Thoracic aorta (tissue), 2 donors: ENCODE measurements around the gene SMIM44. TPM values are rescaled to one million over a fixed set of nuclear protein-coding genes. Genes with fewer than 3 reads are reported as not detected.
A peak's percentile ranks its signal among the peaks of the same experiment; 100 is the strongest.
"Not testable (repeated sequence)": the region's sequence is repeated elsewhere in the genome, so short reads cannot be mapped to it uniquely, and the experiment has no call there.

Source experiments
- ATAC-seq: fragments of 150-250 bp; one replicate; pipeline ENCODE4 v1.8.0; 2017; ENCODE audit warnings: low read depth; ENCODE audit not compliant: insufficient number of reproducible peaks, low FRiP score
- DNase-seq: peaks from one replicate; pipeline ENCODE4 v3.0.0-alpha.2; 2020; ENCODE audit warnings: low spot score
- H3K27ac ChIP-seq, 2 donors: fragments of 200-600 bp; sonication (generic); 1 replicate in 1 of 2; 2 replicates in 1 of 2; pipeline ENCODE4 v1.5.1; 2016; ENCODE audit warnings: mild to moderate bottlenecking in 2 of 2, moderate library complexity in 2 of 2
- H3K27me3 ChIP-seq: fragments of 200-600 bp; sonication (generic); replicated peaks from 2 replicates; pipeline ENCODE4 v1.6.0; 2016; ENCODE audit warnings: mild to moderate bottlenecking; ENCODE audit not compliant: insufficient read depth
- H3K36me3 ChIP-seq: fragments of 200-600 bp; sonication (generic); one replicate; pipeline ENCODE4 v1.5.1; 2016
- H3K4me1 ChIP-seq, 2 donors: fragments of 200-600 bp; sonication (generic); 1 replicate in 1 of 2; 2 replicates in 1 of 2; pipeline versions ENCODE4 v1.5.1 to v1.6.0; 2016; ENCODE audit warnings: low read depth in 2 of 2, mild to moderate bottlenecking in 1 of 2; ENCODE audit not compliant: control insufficient read depth in 1 of 2
- H3K4me3 ChIP-seq: fragments of 200-600 bp; sonication (generic); 2 replicates; pipeline ENCODE4 v1.5.1; 2016; ENCODE audit warnings: mild to moderate bottlenecking
- H3K9me3 ChIP-seq: fragments of 200-600 bp; sonication (generic); 2 replicates; pipeline ENCODE4 v1.5.1; 2016
- total RNA-seq, 2 donors: library from RNA; depleted of rRNA; stranded (reverse); fragments of >200 nt; gene quantifications; one replicate each; pipeline versions ENCODE4 v1.1.0 to v1.2.3, GENCODE V29; 2016
- TF ChIP-seq, protein P1 (sequence below): fragments of 200-600 bp; sonication (generic); IDR thresholded peaks from one replicate; pipeline ENCODE4 v1.5.1; 2019; ENCODE audit warnings: antibody characterized with exemption

Gene SMIM44
- total RNA-seq, 2 donors from 2014 or later: not detected

DNA sequence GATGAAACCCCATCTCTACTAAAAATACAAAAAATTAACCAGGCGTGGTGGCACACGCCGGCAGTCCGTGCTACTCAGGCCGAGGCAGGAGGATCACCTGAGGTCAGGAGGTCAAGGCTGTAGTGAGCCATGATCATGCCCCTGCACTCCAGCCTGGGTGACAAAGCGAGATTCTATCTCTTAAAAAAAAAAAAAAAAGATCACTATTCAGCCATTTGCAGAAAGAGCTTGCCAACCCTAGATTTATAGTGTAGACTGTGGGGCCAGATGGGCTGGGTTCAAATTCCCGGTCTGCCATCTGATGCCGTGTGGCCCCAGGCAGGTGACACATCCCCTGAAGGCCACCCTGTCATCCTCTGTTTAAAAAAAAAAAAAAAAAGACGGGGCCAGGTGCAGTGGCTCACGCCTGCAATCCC lies 31.8 kb downstream of the SMIM44 start:
- TF ChIP-seq, protein P1, sequence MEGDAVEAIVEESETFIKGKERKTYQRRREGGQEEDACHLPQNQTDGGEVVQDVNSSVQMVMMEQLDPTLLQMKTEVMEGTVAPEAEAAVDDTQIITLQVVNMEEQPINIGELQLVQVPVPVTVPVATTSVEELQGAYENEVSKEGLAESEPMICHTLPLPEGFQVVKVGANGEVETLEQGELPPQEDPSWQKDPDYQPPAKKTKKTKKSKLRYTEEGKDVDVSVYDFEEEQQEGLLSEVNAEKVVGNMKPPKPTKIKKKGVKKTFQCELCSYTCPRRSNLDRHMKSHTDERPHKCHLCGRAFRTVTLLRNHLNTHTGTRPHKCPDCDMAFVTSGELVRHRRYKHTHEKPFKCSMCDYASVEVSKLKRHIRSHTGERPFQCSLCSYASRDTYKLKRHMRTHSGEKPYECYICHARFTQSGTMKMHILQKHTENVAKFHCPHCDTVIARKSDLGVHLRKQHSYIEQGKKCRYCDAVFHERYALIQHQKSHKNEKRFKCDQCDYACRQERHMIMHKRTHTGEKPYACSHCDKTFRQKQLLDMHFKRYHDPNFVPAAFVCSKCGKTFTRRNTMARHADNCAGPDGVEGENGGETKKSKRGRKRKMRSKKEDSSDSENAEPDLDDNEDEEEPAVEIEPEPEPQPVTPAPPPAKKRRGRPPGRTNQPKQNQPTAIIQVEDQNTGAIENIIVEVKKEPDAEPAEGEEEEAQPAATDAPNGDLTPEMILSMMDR: no peak
- Histone ChIP-seq H3K4me3 (no peak overlapping the region), H3K36me3 (peaks cover 63% of the 10 kb centered on the region), H3K9me3 (no peaks in the 10 kb centered on the region), H3K4me1 (peaks cover 6 to 18% of the 10 kb centered on the region in 2 donors), H3K27me3 (no peaks in the 10 kb centered on the region), H3K27ac (peak overlapping the region; percentile 86 to 94)
- DNase-seq: no peak
- no peak for ATAC-seq

DNA sequence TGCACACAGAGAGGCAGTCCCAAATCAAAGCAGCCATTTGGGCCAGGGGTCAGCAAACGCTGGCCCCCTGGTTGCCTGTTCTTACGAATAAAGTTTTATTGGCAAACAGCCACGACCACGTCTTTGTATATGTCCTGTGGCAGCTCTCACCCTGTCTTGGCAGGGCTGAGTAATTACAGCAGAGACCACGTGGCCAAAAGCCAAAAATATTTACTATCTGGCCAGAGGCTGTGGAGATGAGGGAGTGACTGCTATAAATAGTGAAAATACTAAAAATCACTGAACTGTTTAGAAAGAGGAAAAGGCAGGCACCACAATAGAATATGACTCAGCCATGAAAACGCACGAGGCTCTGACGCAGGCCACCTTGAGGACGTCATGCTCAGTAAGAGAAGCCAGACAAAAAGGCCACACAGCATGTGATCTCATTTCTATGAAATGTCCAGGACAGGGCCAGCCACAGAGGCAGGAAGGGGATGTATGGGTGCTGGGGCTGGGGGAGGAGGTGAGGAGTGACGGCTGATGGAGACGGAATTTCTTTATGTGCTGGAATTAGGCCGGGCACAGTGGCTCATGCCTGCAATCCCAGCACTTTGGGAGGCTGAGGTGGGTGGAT lies 32.3 kb downstream of the SMIM44 start:
- peaks cover 63% of the 10 kb centered on the region for H3K36me3 ChIP-seq
- TF ChIP-seq, protein P1: no peak

DNA sequence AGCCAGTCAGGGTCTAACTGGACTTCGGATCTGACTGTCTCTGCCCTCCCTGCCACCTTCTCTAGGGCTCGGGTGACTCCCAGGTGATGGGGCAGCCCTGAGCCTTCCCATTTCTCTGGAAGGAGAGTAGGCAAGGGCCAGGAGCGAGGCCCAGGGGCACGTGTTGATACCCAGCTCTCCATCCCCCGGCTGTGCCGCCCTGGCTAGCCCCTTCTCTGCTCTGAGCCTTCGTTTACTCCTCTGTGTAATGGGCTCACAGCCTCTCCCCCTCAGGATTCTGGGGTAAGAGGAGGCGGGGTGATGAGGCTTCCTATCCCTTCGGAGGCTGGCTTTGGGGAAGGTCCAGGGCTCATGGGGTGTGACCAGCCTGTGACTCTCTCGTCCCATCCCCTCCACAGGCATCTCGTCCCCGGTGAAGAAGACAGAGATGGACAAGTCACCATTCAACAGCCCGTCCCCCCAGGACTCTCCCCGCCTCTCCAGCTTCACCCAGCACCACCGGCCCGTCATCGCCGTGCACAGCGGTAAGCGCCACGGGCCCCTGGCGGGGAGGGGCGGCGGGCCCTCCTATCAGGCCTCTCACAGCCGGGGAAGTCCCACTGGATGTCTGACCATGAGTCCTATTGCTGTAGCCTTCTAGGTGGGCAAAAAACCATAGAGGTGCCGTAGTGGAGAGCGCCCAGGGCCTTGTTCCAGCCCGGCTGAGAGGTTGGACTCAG lies 34.5 kb downstream of the SMIM44 start:
- H3K4me1 ChIP-seq: peaks cover 12 to 35% of the 10 kb centered on the region in 2 donors
- H3K27ac ChIP-seq: no peak overlapping the region
- DNase-seq: no peak
- H3K27me3 ChIP-seq: no peaks in the 10 kb centered on the region
- no peak overlapping the region for H3K4me3 ChIP-seq
- TF ChIP-seq, protein P1: no peak
- H3K9me3 ChIP-seq: no peaks in the 10 kb centered on the region
- no peak for ATAC-seq
- peaks cover 55% of the 10 kb centered on the region for H3K36me3 ChIP-seq

More for the DNA sequence above, 32.3 kb downstream of the SMIM44 start:
- DNase-seq (peak; percentile 81), ATAC-seq (peak; percentile 91)
- no peaks in the 10 kb centered on the region for H3K9me3 ChIP-seq
- no peak overlapping the region for H3K4me3 ChIP-seq
- H3K27me3 ChIP-seq: no peaks in the 10 kb centered on the region
- peak overlapping the region; percentile 86 to 94 for H3K27ac ChIP-seq
- peaks cover 6 to 18% of the 10 kb centered on the region in 2 donors for H3K4me1 ChIP-seq

DNA sequence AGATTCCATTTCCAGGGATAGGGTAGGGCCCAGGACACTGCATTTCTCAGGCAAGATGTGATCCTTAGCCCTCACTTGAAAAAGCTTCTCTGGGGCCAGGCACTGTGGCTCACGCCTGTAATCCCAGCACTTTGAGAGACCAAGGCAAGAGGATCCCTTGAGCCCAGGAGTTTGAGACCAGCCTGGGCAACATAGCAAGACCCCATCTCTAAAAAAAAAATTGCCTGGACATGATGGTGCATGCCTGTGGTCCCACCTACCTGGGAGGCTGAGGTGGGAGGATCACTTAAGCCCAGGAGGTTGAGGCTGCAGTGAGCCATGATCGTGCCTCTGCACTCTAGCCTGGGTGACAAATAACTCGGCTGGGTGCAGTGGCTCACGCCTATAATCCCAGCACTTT lies 36.6 kb downstream of the SMIM44 start:
- DNase-seq, H3K27ac ChIP-seq, ATAC-seq, H3K4me3 ChIP-seq, H3K9me3 ChIP-seq, H3K27me3 ChIP-seq: not testable (repeated sequence)
- peaks cover 10 to 47% of the 10 kb centered on the region in 2 donors for H3K4me1 ChIP-seq
- peaks cover 41% of the 10 kb centered on the region for H3K36me3 ChIP-seq

DNA sequence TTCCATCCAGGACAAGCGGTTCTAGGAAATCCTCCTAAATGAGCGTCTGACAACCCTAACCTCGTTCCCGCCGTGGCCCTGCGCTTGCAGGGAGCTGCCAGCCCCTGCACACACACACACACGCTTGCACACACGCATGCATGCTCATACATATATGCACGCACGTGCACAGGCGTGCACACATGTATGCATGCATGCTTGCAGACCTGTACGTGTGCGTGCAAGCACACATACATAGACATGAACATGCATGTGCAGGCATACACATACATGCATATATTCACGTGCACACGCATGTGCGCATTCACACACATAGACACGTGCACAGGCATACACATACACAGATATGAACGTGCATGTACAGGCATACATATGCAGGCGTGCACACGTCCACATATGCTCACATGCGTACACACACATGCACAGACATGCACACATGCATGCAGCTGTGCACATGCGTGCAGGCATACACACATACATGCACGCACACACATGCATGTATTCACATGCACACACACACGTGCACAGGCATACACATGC lies 38.5 kb downstream of the SMIM44 start:
- ATAC-seq: no peak
- H3K4me1 ChIP-seq: peaks cover 6 to 43% of the 10 kb centered on the region in 2 donors

More for the DNA sequence above, 38.5 kb downstream of the SMIM44 start:
- Histone ChIP-seq H3K27me3 (no peaks in the 10 kb centered on the region), H3K36me3 (peaks cover 56% of the 10 kb centered on the region), H3K9me3 (no peaks in the 10 kb centered on the region), H3K27ac (no peak overlapping the region), H3K4me3 (no peak overlapping the region)
- DNase-seq: no peak
- TF ChIP-seq, protein P1: no peak
